H1 (cell line): ENCODE measurements around the gene ZFYVE1. TPM values are rescaled to one million over a fixed set of nuclear protein-coding genes. Genes with fewer than 3 reads are reported as not detected.

Experiments used
- CTCF ChIA-PET: fragments of 300-600 bp; sonication (Branson Sonifier 250); formaldehyde crosslinking; loops from one replicate; lab custom pipeline; 2021; ENCODE audit not compliant: partially characterized antibody; lab: Charles Lee
- POLR2A ChIA-PET: fragments of 300-600 bp; sonication (Branson Sonifier 250); formaldehyde crosslinking; loops from one replicate; lab custom pipeline; 2021; ENCODE audit warnings: inconsistent platforms; ENCODE audit not compliant: partially characterized antibody; lab: Charles Lee
- DNase-seq, 2 experiments: peaks; one replicate each; pipeline versions ENCODE4 v3.0.0 to v3.0.0-alpha.2; 2010 to 2022; ENCODE audit warnings: low spot score in 2 of 2, low read depth in 1 of 2, mixed read lengths in 1 of 2
- FAIRE-seq: peaks from 2 replicates; lab custom pipeline; 2011; peaks lifted over from hg19 to GRCh38; lab: Jason Lieb, UNC
- H2AFZ ChIP-seq: 2 replicates; pipeline ENCODE4 v1.8.1; 2012; ENCODE audit warnings: low read length, inconsistent platforms
- H2AK5ac ChIP-seq: 2 replicates; pipeline ENCODE4 v1.6.1; 2013; ENCODE audit warnings: low read depth, low read length
- H2BK120ac ChIP-seq: replicated peaks from 2 replicates; pipeline ENCODE3; 2013; ENCODE audit warnings: low read depth, low read length, inconsistent platforms
- H2BK12ac ChIP-seq: 2 replicates; pipeline ENCODE4 v1.6.1; 2013; ENCODE audit warnings: low read depth, low read length
- H2BK15ac ChIP-seq: 2 replicates; pipeline ENCODE4 v1.6.1; 2013; ENCODE audit warnings: low read length
- H2BK20ac ChIP-seq: 2 replicates; pipeline ENCODE4 v1.6.1; 2013; ENCODE audit warnings: low read length
- H2BK5ac ChIP-seq: 2 replicates; pipeline ENCODE4 v1.6.1; 2013; ENCODE audit warnings: low read depth, low read length
- H3K14ac ChIP-seq: 2 replicates; pipeline ENCODE4 v1.6.1; 2013; ENCODE audit warnings: inconsistent platforms; ENCODE audit not compliant: insufficient read length
- H3K18ac ChIP-seq: 2 replicates; pipeline ENCODE4 v1.6.1; 2013; ENCODE audit warnings: low read length; ENCODE audit errors: extremely low read depth
- H3K23ac ChIP-seq: 2 replicates; pipeline ENCODE4 v1.6.1; 2013; ENCODE audit warnings: inconsistent platforms; ENCODE audit not compliant: insufficient read length
- H3K23me2 ChIP-seq: 2 replicates; pipeline ENCODE4 v1.6.1; 2013; ENCODE audit warnings: low read depth, low read length
- H3K27ac ChIP-seq: 2 replicates; pipeline ENCODE4 v1.6.1; 2011; ENCODE audit warnings: low read depth, low read length, inconsistent platforms
- H3K27me3 ChIP-seq, 4 experiments: replicated peaks in 1 of 4; 1 replicate in 1 of 4; 2 replicates in 3 of 4; pipeline versions ENCODE4 v1.6.1 to v1.8.1; 2011 to 2013; ENCODE audit warnings: low read length in 3 of 4, mild to moderate bottlenecking in 3 of 4, inconsistent platforms in 2 of 4, mixed read lengths in 2 of 4, moderate library complexity in 1 of 4; ENCODE audit not compliant: control insufficient read depth in 3 of 4, insufficient read depth in 3 of 4; ENCODE audit errors: extremely low read depth in 1 of 4
- H3K36me3 ChIP-seq, 4 experiments: 2 replicates each; pipeline versions ENCODE4 v1.6.1 to v1.8.1; 2011 to 2013; ENCODE audit warnings: mild to moderate bottlenecking in 4 of 4, low read length in 3 of 4, moderate library complexity in 2 of 4, control low read depth in 1 of 4, inconsistent platforms in 1 of 4; ENCODE audit not compliant: insufficient read depth in 4 of 4, control insufficient read depth in 2 of 4
- H3K4ac ChIP-seq: replicated peaks from 2 replicates; pipeline ENCODE3; 2013; ENCODE audit warnings: low read length, low read depth, mixed read lengths, inconsistent platforms; ENCODE audit not compliant: insufficient read length
- H3K4me1 ChIP-seq, 4 experiments: replicated peaks in 1 of 4; 1 replicate in 1 of 4; 2 replicates in 3 of 4; pipeline versions ENCODE4 v1.6.1 to v1.8.1; 2011 to 2013; ENCODE audit warnings: low read length in 3 of 4, inconsistent platforms in 2 of 4, mixed read lengths in 1 of 4; ENCODE audit not compliant: insufficient read depth in 4 of 4, control insufficient read depth in 3 of 4
- H3K4me2 ChIP-seq, 2 experiments: 2 replicates each; pipeline versions ENCODE4 v1.6.1 to v1.8.1; 2011 to 2013; ENCODE audit warnings: low read depth in 2 of 2, low read length in 2 of 2, control low read depth in 1 of 2, inconsistent platforms in 1 of 2, mild to moderate bottlenecking in 1 of 2; ENCODE audit not compliant: insufficient read depth in 1 of 2
- H3K4me3 ChIP-seq, 4 experiments: fragments of 200-600, 300-600 bp in 1 of 4; sonication (generic), shearing (Covaris generic), sonication (Bioruptor Twin) in 1 of 4; 2 replicates each; pipeline versions ENCODE4 v1.5.1 to v1.8.1; 2011 to 2016; ENCODE audit warnings: low read length in 4 of 4, low read depth in 3 of 4, control low read depth in 2 of 4, inconsistent platforms in 2 of 4, mild to moderate bottlenecking in 2 of 4, mixed read lengths in 1 of 4, moderate library complexity in 1 of 4; ENCODE audit not compliant: insufficient read depth in 2 of 4; ENCODE audit errors: extremely low read depth in 1 of 4
- H3K56ac ChIP-seq: replicated peaks from 2 replicates; pipeline ENCODE3; 2013; ENCODE audit warnings: low read depth, mild to moderate bottlenecking, mixed read lengths, low read length, inconsistent platforms; ENCODE audit not compliant: insufficient read length
- H3K79me1 ChIP-seq: 2 replicates; pipeline ENCODE4 v1.6.1; 2013; ENCODE audit warnings: low read depth, low read length, control low read depth
- H3K79me2 ChIP-seq, 2 experiments: 2 replicates each; pipeline versions ENCODE4 v1.6.1 to v1.8.1; 2012 to 2013; ENCODE audit warnings: low read length in 2 of 2, mild to moderate bottlenecking in 2 of 2, inconsistent platforms in 1 of 2; ENCODE audit not compliant: insufficient read depth in 2 of 2, control insufficient read depth in 1 of 2
- H3K9ac ChIP-seq, 4 experiments: replicated peaks in 1 of 4; 1 replicate in 1 of 4; 2 replicates in 3 of 4; pipeline versions ENCODE4 v1.6.1 to v1.8.1; 2011 to 2013; ENCODE audit warnings: low read depth in 3 of 4, low read length in 3 of 4, control low read depth in 2 of 4, mild to moderate bottlenecking in 2 of 4, moderate library complexity in 2 of 4, inconsistent platforms in 1 of 4; ENCODE audit errors: extremely low read depth in 1 of 4
- H3K9me3 ChIP-seq, 2 experiments: 2 replicates each; pipeline versions ENCODE4 v1.6.1 to v1.8.1; 2012 to 2013; ENCODE audit warnings: mild to moderate bottlenecking in 2 of 2, moderate library complexity in 2 of 2, control low read depth in 1 of 2, inconsistent platforms in 1 of 2, low read depth in 1 of 2, low read length in 1 of 2, mixed read lengths in 1 of 2; ENCODE audit not compliant: insufficient read depth in 2 of 2
- H4K20me1 ChIP-seq, 2 experiments: replicated peaks in 1 of 2; 2 replicates each; pipeline versions ENCODE3 to v1.8.1; 2011 to 2013; ENCODE audit warnings: inconsistent platforms in 2 of 2, low read length in 2 of 2, mild to moderate bottlenecking in 1 of 2; ENCODE audit not compliant: insufficient read depth in 2 of 2, control insufficient read depth in 1 of 2
- H4K5ac ChIP-seq: 2 replicates; pipeline ENCODE4 v1.6.1; 2013; ENCODE audit warnings: low read length, low read depth, mixed read lengths, inconsistent platforms; ENCODE audit not compliant: insufficient read length
- H4K8ac ChIP-seq: 2 replicates; pipeline ENCODE4 v1.8.0; 2013; ENCODE audit warnings: mild to moderate bottlenecking, moderate library complexity, low read length, inconsistent platforms; ENCODE audit not compliant: insufficient read depth; ENCODE audit errors: extremely low read depth
- H4K91ac ChIP-seq: replicated peaks from 2 replicates; pipeline ENCODE3; 2013; ENCODE audit warnings: low read length, mixed read lengths, inconsistent platforms; ENCODE audit not compliant: insufficient read length
- CBX5 ChIP-seq: fragments of 300-800, 300-1000 bp; sonication (generic); IDR thresholded peaks from 2 replicates; pipeline ENCODE4 v1.7.1; 2016; ENCODE audit warnings: antibody characterized with exemption, low read length, low read depth
- CEBPB ChIP-seq: IDR thresholded peaks from 2 replicates; pipeline ENCODE4 v1.6.1; 2012; ENCODE audit warnings: low read depth, low read length
- KDM1A ChIP-seq: fragments of 200-600, 300-600 bp; sonication (generic); IDR thresholded peaks from 2 replicates; pipeline ENCODE4 v1.7.1; 2016; ENCODE audit warnings: mild to moderate bottlenecking, low read length, borderline replicate concordance
- SP2 ChIP-seq: IDR thresholded peaks from 2 replicates; pipeline ENCODE4 v1.6.1; 2012; ENCODE audit warnings: mild to moderate bottlenecking, low read length, inconsistent platforms
- WGBS, 2 experiments: shearing (Covaris generic) in 1 of 2; methylation state at CpG; one replicate each; pipeline versions ENCODE4 v1.1.6 to v1.1.7; 2013 to 2015; ENCODE audit warnings: low lambda C conversion rate in 2 of 2, mixed read lengths in 2 of 2, inconsistent platforms in 1 of 2, low coverage in 1 of 2, missing lambda C conversion rate in 1 of 2; ENCODE audit not compliant: insufficient replicate concordance in 2 of 2, insufficient coverage in 1 of 2, insufficient read length in 1 of 2; ENCODE audit errors: extremely low coverage in 1 of 2, missing lambda C conversion rate in 1 of 2; 5-methylcytosine and 5-hydroxymethylcytosine counted together
- polyA plus RNA-seq, 7 experiments: library from polyadenylated mRNA; depleted of rRNA in 3 of 7; stranded (reverse) in 5 of 7; unstranded in 2 of 7; fragments of >200 nt in 5 of 7; fragments of 200-250 nt in 2 of 7; gene quantifications; 1 replicate in 5 of 7; 2 replicates in 1 of 7; 4 replicates in 1 of 7; pipeline versions ENCODE4 v1.2.1 to v1.2.3, GENCODE V29; 2011 to 2013; ENCODE audit warnings: missing spikeins in 2 of 7, mixed read lengths in 2 of 7
- total RNA-seq: library from RNA; stranded (reverse); fragmentation: NEBNext Ultra II Directional; extraction: Animal tissue kit (Norgen Biotek cat#: 25700); gene quantifications from 2 replicates; pipeline ENCODE4 v1.2.1, GENCODE V29; 2021

Gene ZFYVE1
- total and polyA plus RNA-seq, 2 of the 8 experiments (the other 6 are each of a cell fraction or from before 2014, with no cell fraction given), result 9.8 to 12.5 TPM

DNA sequence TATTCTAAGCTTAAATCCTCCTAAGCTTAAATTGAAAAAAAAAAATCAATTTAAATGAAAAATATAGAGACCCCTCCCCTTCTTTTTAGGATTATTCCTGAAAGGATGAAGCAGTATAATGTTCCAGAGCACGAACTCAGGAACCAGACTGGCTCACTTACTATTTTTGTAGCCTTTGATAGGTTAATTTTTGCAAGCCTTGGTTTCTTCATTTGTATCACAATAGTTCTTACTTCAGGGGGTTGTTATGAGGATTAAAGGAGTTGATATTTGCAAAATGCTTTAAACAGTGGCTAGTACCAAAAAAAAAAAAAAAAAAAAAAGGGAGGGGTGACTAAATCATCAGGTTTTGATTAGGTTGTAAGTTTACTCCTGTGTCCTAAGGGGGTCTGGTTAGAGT lies 28.3 kb upstream of the ZFYVE1 start:
- Histone ChIP-seq H3K18ac (no peak overlapping the region), H3K4me1 (peaks cover 0 to 6% (median 0%) of the 10 kb centered on the region in 4 experiments; a peak in 2 of 7 replicates), H3K14ac (no peak overlapping the region), H4K5ac (no peak overlapping the region), H2BK20ac (no peak overlapping the region), H3K56ac (no peak overlapping the region), H2BK12ac (no peak overlapping the region), H2BK15ac (no peak overlapping the region), H3K27me3 (no peaks in the 10 kb centered on the region), H3K4ac (no peak overlapping the region), H3K9me3 (no peaks in the 10 kb centered on the region), H4K8ac (no peak overlapping the region), H3K4me2 (no peak overlapping the region; a peak in 1 of 4 replicates), H3K79me1 (no peaks in the 10 kb centered on the region), H2BK120ac (no peak overlapping the region), H3K9ac (no peak overlapping the region), H4K20me1 (peaks cover 0 to 2% of the 10 kb centered on the region in 2 experiments), H3K23ac (no peak overlapping the region), H2AFZ (no peak overlapping the region), H2AK5ac (no peak overlapping the region), H3K79me2 (peaks cover 15 to 18% of the 10 kb centered on the region in 2 experiments), H4K91ac (no peak overlapping the region), H3K23me2 (peaks cover 2% of the 10 kb centered on the region; the same call in 1 of the 2 replicates), H3K4me3 (no peak overlapping the region), H3K27ac (no peak overlapping the region), H2BK5ac (no peak overlapping the region), H3K36me3 (peaks cover 0 to 4% (median 0%) of the 10 kb centered on the region in 4 experiments; a peak in 1 of 8 replicates)
- WGBS, 2 experiments, result 78% methylated on average over 1 of the region's 1 CpG; no CpG with 5 or more reads in 1 of the 2 experiments
- POLR2A ChIA-PET, result interaction anchor here (1.7 kb wide), 2 partner anchors 20 to 28 kb away, joined by 3 to 5 read pairs; no protein-coding TSS in a partner anchor
- no peak for DNase-seq
- no peak for FAIRE-seq
- CTCF ChIA-PET, result interaction anchor here (0.6 kb wide), 1 partner anchor 9 kb away, joined by 3 read pairs; no protein-coding TSS in a partner anchor
- TF ChIP-seq KDM1A (no peak), SP2 (no peak), CBX5 (no peak), CEBPB (no peak)
